NT2/D1 (cell line): Measurements from ENCODE around the gene KRTCAP2.

Experiments
- SUZ12 ChIP-seq: IDR thresholded peaks from 2 replicates; pipeline ENCODE4 v1.6.1; 2011; ENCODE audit not compliant: insufficient read length, insufficient read depth; ENCODE audit errors: extremely low read depth
- ZNF274 ChIP-seq: IDR thresholded peaks from 2 replicates; pipeline ENCODE4 v1.6.1; 2011; ENCODE audit warnings: mild to moderate bottlenecking, low read depth, low read length

- no peak for TF ChIP-seq ZNF274
- TF ChIP-seq SUZ12, result no peak
These were observed 35.6 kb upstream of the KRTCAP2 start, which contains the start of gene MTX1 for GRCh38 chr1:155208541-155209311.
